Inflammatory macrophage treated with lipopolysaccharide for 1 hour (primary cell): ENCODE data around the gene SMIM43.
A peak's percentile ranks its signal among the peaks of the same experiment; 100 is the strongest.

Experiments used
- DNase-seq, 2 donors: peaks; one replicate each; pipeline ENCODE4 v3.0.0-alpha.2; 2020 to 2022

Gene SMIM43

DNA sequence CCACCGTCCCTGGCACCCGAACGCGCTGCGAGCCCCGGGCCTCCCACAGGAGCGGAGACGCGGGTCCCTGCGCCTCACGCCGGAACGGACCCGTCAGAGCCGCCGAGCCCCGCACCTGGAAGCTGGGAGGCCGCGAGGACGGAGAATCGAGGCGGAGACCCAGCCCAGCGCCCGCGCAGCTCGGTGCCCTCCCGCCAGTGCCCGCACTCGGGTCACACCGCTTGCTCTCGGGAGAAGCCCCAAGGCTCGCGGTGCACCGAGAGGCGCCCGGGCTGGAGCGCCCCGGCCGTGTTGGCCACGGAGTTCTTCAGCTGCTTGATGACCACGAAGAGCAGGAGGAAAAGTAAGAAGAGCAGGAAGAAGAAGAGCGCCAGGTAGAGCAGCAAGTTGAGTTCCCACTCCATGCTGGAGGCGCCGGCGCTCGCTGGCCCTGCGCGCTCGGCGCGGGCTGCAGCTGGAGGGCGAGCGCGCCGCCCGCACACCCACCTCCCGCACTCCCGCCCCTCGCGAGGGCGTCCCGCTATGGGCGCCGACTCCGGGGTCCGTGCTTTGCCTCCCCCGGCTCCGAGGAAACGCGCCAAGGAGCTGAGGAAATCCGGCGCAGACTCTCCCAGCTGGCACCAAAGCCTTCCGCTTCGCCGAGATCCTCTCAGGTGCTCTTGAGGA is at the start of gene SMIM43:
TSS of gene SMIM43 (minus strand) at position 463 of the 666 bp plus-strand sequence. CDS start at position 404, 59 bp downstream.
- DNase-seq, result no peak

DNA sequence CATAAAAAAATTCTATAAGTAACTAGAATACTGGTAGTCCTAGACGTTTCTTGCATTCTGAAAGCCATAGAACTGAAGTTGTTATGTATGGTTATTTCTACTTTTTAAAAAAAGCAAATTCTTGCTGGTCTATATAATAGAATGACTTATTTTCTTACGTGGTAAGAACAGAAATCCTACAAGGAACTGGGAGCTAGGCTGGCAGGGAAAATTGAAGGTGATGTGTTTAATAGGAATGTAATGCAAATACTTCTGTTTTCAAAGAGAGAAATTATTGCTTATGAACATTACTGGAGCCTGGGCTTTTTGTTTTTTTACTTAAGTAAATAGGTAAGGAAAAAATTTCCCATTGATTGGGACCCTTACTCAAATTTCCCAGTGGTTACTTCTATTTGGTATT is 49.8 kb upstream of the SMIM43 start:
- no peak for DNase-seq

DNA sequence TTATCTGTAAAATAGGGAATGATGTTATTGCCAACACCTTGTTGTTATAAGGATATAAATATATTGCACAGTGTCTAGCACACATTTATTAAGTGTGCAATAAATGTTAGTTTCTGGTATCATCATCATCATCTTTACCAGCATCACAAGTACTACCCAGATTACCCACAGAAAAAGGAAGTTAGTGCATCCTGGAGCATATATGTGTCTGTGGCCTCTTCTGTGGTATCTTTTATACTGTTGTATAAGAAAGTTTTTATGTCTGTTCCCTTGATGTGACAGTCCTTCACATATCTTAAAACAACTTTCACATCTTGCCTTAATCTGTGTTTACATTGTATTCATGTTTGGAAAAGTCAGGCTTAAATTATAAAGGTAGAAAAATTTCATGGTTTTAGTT is 46.2 kb upstream of the SMIM43 start:
- DNase-seq, result no peak

DNA sequence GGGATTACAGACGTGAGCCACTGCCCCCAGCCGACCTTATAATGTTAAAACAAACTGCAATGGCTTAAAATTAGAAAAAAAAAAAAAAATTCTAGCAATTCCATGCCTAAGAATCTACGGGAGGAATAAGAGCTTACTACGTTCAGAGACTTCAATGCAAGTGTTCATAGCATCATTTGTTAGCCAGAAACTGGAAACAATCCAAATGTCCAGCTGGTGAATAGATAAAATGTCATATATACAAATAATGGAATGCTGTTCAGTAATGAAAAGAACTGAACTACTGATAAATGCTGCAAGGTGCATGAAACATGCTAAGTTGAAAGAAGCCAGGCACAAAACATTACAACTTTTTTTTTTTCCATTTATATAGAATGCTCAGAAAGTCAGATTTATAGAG is 41.4 kb upstream of the SMIM43 start:
- no peak for DNase-seq

DNA sequence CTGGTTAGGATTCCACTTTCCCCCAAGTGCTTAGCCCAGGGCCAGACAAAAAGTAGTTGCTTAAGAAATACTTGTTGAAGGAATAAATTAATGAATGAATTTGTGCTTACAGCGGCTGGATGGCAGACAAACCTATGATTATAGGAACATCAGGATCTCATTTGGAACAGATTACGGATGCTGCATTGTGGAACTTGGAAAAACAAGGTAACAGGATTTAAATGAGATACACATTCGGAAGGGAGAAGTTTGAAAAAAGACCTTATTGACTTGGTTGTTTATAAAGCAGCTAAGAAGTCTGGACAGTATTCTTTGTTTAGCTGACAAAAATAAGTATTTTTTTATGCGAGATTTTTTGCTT is 36.7 kb upstream of the SMIM43 start:
- no peak for DNase-seq

DNA sequence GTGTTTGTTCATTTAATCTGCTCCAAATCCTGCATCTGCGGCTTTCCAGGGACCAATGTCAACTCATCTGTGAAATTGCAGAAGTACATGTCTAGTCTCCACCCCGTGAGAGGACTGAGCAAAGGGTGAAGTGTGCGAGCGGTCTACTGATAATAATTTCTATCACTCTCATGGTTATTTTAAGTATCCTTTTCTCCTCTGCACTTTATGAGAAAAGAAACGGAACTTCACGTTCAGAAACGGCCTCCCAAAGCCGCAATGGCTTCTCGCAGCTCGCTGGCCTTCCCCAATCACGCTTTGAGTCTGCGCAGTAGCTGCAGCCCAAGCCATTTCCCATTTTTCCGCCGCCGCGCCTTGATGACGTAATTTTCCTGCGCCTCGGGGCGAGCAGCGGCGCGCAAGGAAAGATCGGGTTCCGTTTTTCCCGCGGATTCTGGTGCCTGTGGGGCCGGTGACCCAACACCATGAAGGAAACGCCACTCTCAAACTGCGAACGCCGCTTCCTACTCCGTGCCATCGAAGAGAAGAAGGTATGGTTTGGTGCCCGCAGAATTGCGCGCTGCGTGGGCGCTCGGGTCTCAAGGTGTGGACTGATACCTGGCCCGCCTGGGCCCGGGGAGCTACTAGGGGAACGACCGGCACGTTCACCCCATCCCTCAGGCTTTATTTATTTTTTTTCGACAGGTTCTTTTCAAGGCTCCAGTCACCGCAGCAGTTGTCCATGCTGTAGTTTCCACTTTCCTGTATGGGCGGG is 36.2 kb upstream of the SMIM43 start, which contains the start of gene EXOSC9:
TSS of gene EXOSC9 (plus strand) at position 363 of the 754 bp plus-strand sequence. CDS start at position 465, 102 bp downstream.
- peak; percentile 90 to 99 for DNase-seq

DNA sequence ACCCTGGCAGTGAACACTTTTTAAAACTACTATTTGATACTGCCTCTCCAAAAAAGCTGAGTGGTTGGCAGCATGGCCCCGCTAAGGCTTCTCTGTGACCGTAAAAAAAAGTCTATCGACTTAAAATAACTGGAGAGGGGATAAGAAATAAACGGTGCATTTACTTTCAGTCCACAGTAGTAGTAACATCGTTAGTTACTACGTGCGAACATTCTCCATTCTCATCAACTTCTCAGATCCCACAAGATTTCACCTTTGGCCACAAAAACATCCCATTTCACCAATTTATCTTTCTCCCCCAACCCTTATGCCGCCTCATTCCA is 35.6 kb upstream of the SMIM43 start:
- DNase-seq, result no peak

DNA sequence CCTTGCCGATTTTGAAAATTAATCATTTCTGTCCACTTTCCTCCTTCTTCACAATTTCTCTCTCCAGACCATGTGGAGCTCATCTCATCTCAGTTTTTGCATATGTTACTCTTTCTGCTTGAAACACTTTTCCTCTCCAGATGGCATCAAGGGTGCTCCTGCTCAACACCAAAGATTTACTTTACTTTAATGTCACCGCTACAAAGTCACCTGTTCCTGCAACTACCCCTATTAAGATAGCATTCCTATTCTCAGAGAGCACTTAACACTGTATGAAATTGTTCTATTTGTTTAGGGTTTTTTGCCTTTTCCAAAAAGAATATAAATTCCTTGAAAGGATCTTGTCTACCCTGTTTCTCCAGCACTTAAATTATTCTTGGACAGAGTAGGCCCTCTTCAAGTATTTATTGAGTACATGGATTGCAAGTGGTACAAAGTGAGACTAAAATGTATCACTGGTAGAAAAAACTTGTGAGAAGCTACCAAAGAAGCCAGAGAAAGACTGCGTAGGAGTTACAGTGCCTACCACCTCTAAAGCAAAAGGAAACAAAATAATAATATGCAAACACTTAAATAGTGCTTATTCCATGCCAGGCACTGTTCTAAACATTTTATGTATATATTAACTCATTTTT is 35.0 kb upstream of the SMIM43 start:
- no peak for DNase-seq

DNA sequence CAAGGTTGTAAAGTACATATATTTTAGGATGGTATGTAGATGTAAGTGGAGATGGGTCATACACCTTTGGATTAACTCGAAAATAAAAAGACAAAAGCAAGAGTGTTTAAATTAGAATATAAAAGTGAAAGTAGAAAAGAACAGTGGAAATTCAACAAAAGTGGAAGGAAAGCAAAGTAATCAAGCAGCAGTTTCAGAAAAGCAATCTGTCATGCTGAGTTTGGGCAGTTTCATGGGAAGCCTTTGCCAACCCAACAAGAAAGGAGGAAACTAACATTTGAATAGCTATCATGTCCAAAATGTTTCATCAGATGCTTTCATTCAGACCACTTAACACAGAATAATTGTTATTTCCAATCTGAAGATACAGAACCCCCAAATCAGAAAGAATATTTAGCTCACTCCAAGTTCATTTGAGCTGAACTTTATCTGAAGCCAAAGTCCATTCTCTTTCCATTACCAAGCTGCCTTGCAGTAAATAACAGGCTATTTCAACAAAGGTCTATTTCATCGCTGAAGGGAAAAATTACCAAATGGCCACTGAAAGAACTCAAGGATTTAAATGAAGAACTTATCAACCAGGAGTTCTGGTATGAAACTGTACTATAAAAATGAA is 34.4 kb upstream of the SMIM43 start:
- DNase-seq, result peak; percentile 17 to 24

DNA sequence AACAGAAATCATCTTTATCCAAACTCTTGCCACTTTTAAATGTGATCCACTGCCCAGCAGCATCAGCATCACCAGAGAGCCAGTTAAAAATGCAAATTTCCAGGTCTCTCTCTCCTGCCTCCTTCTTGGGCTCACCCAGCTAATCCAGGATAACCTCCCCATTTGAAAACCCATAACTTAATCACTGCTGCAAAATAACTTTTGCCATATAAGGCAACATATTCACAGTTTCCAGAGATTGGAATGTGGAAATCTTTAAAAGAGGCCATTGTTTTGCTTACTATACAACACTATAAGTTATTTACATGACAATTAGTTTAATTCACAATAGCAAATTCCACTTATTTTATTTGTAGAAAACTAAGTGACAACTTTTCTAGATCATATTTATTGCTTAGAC is 31.3 kb upstream of the SMIM43 start:
- no peak for DNase-seq

DNA sequence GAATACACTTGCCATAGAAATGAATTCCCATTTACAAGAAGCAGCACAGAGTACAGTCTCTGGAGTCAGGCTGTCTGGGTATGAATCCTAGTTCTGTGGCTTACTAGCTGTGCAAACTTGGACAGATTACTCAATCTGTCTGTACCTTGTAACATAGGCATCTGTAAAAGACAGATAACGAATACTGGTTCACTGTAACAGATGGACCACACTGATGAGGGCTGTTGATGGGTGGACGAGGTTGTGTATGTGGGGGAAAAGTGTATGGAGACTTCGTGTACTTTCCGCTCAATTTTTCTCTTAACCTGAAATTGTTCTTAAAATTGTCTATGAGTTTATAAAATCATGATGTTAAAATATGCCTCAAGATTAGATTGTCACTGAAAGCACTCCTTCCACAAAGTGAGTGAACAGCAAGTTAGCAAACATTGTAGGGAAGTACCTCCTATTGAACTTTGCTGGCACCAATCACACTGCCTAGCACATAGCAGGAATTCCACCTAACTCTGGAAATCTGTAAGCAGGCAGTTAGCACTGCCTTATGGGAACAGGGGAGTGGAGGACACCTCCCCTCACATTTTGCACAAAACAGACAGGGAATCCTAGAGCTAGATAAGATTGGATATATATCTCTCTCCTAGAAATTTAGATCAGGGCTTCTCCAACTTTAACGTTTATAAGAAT is 29.7 kb upstream of the SMIM43 start:
- DNase-seq, result no peak

DNA sequence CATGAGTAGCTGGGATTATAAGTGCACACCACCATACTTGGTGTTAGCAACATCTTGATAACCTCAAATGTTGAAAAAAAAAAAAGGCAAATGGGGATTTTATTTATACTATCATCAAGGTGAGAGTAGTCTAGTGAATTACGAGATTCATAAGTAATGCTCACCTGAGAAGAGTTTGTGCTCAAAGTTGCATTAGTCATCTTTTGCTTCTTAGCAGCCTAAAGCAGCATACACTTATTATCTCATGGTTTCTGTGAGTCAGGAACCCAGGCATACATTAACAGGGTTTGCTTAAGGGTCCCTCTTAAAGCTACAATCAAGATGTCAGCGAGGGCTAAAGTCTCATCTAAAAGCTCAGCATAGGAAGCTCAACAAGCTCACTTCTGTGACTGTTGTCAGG is 28.0 kb upstream of the SMIM43 start:
- no peak for DNase-seq

DNA sequence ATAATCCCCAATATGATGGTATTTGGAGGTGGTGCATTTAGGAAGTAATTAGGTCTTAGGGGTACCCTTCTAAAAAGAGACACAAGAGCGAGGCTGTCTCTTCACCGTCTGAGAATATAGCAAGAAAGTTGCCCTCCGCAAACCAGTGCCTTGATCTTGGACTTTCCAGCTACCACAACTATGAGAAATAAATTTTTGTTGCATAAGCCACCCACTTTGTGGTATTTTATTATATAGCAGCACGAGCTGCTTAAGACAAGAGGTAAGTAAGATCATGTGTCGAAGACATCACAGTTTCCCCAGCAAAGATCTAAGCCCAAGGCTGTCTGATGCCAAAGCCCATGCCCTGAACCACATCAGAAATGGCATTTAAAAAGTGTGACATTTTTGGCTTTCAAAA is 26.5 kb upstream of the SMIM43 start:
- DNase-seq, result no peak

DNA sequence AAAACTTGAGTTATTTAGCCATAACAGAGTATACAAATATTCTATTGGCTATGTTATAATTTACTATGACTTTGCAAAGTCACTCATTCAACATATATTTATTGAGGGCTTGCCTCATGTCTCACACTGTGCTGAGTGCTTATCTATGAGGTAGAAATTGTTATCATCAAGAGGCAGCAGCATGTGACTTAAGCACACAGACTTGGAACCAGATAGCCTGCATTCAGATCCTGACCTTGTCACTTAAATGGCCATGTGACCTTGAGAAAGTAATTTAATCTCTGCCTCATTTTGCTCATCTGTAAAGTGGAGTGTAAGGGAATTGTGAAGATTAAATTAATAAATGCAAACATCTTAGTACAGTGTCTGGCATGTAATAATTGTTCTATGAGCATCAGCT is 26.0 kb upstream of the SMIM43 start:
- no peak for DNase-seq

DNA sequence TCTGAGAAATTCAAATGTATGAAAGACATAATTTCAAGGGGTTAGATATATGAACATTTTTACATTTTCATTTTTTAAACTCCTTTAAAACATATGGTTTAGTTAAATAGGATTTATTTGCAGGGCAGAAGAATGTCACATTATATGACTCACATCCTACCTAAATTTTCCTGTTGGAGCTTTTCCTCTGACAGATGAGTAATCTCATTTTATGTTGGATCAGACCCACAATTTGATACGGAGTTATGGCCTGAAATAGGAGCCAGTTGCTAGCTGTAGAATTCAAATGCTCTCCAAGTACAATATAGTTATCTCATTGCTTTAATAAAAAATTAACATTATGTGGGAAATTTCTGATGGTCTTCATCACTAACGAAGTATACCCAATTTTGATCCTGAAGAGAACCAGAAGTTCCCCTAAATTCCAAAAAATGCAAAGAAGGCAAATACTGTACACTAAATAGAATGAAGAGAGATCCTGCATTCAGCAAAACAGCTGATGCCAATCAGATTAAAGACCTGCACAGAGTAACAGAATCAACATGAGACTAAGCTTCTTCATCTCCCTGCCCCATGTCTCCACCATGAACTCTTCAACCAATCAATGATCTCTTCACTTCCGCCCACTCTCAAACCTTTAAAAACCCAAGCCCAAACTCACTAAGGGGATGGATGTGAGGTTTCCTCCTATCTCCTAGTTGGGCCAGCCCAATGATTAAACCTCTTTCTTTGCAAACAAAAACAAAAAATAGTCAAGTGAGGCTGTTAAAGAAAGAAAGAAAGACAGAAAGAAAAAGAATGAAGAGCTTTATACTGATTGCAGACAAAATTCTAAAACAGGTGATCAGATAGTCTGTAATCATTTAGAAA is 25.2 kb upstream of the SMIM43 start:
- DNase-seq, result no peak

DNA sequence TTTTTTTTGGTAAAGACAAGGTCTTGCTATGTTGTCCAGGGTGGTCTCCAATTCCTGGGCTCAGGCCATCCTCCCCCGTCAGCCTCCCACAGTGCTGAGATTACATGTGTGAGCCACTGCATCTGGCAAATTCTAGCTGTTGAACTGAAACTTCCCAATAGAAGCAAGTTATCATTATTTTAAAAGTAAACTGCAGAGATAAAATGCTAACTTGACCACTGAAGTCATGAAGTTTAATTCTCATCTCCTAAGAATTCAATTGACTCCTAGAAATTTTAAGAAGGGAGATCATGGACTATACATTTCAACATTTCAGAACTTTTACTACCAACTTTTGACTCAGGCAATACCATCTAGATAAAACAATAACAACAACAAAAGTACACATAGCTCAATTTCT is 24.5 kb upstream of the SMIM43 start:
- DNase-seq, result no peak

DNA sequence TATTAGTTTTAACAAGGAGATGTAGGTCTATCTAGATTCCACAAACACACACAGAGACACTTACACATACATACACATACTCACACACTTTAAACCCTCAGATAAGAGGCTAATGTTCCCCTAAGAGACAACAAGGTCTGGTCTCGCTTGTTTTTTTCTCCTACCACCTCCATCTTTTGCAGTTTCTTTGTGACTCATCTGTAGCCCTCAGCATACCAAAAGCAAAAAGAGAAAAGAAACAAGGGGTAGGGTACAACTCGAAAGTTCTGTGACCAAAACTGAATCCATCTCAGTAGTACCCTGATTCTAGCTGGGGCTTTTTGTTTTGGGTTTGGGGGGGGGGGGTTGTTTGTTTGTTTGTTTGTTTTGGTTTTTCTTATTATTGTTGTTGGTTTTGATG is 23.9 kb upstream of the SMIM43 start:
- no peak for DNase-seq

DNA sequence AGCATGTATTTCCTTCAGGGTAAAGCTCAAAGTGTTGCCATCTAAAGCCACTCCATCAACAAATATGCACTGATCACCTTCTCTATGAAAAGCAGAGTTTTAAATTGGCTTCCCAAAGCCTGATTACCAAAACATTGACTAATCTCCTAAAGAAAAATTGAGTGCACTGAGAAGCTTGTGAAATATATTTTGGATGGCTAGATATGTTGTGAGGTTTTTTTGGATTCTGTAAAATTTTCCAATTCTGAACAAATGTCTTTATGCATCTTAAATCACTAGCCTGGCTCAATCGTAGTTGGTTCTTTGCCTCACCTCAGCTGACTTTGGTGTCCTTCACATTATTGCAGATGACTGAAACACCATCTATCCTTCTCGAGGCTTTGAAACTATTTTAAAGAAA is 21.3 kb upstream of the SMIM43 start:
- DNase-seq, result no peak

DNA sequence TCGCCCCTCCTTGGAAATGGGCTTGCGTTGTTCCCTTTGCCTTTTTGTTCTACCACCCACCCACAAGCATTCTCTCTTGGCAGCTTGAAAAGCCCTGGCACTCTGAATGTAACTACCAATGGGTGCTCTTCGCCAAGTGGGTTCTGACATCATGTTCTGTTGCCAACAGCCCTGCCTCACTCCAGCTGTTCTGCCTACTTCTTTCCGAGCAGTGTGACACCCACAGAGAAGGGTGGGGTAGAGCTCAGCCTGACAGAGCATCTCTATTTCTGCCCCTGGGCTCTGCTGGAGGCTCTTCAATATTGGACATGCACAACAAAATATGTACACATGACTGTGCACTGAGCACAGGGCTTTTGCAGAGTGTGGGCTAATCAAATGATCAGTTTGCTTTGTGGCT is 20.5 kb upstream of the SMIM43 start:
- no peak for DNase-seq

DNA sequence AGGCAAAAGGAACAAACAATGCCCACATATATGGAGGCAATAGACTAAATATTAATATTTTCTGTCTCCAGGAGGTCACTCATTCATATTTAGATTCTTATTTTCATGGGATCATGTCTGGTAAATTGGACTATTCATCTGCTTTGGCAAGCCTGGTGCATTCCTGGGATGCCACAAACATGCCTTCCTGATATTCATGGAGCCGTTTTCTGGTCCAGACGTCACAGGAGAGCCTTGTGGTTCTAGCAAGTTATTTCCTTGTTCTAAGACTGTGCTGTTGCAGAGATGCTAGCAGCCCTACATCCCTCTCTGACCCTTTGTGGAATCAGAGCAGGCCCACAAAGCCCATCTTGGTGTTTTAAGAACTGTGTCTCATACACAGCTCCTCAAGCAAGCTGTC is 20.0 kb upstream of the SMIM43 start:
- DNase-seq, result no peak

DNA sequence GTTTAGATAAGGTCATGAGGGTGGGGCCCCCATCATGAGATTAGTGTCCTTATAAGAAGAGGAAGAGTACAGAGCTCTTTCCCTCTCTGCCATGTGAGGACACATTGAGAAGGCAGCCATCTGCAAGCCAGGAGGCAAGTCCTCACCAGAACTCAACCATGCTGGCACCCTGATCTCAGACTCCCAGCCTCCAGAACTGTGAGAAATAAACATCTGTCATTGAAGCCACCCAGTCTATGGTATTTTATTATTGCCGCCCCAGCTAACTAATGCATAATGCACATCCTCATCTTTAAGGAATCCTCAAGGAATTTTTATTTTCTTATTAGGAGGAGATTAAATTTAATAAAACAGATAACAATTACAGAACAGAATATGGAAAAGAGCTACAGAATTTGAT is 19.4 kb upstream of the SMIM43 start:
- DNase-seq, result no peak

DNA sequence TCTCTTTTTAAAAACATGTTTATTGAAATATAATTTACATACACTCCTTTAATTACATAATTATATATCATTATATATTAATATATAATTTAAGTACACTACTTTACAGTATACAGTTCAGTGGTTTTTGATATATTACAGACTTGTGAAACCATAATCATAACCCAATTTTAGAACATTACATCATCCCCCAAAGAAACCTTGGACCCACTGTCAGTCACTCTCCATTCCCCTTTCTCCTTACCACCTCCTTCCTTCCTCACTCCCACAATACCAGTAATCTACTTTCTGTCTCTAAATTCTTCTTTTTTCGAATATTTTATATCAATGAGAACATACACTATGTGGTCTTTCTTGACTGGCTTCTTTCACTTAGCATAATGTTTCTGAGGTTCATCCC is 18.2 kb upstream of the SMIM43 start:
- DNase-seq, result peak; percentile 27 to 30
